Karpas-422 (cell line): ENCODE results near the gene SMTNL1. TPM values are rescaled to one million over a fixed set of nuclear protein-coding genes. Genes with fewer than 3 reads are reported as not detected.

Experiments used
- DNase-seq: peaks from one replicate; pipeline ENCODE4 v3.0.0-alpha.2; 2015
- H2AFZ ChIP-seq: fragments of 200-600 bp; sonication (generic); 2 replicates; pipeline ENCODE4 v1.6.1; 2014; ENCODE audit warnings: antibody characterized with exemption, low read length, mixed read lengths
- H3K27ac ChIP-seq: fragments of 200-600 bp; sonication (generic); 2 replicates; pipeline ENCODE4 v1.5.1; 2014; ENCODE audit warnings: mild to moderate bottlenecking, low read length, moderate library complexity
- H3K27me3 ChIP-seq: fragments of 200-600 bp; sonication (generic); 2 replicates; pipeline ENCODE4 v1.6.1; 2014; ENCODE audit warnings: low read length, mixed read lengths
- H3K36me3 ChIP-seq: fragments of 200-600 bp; sonication (generic); 2 replicates; pipeline ENCODE4 v1.6.1; 2014; ENCODE audit warnings: low read length, mixed read lengths; ENCODE audit not compliant: insufficient read depth
- H3K4me1 ChIP-seq: fragments of 200-600 bp; sonication (generic); 2 replicates; pipeline ENCODE4 v1.6.1; 2014; ENCODE audit warnings: mild to moderate bottlenecking, low read length, mixed read lengths
- H3K4me2 ChIP-seq: fragments of 200-600 bp; sonication (generic); 2 replicates; pipeline ENCODE4 v1.6.1; 2014; ENCODE audit warnings: low read length, low read depth, mild to moderate bottlenecking; ENCODE audit not compliant: poor library complexity, severe bottlenecking
- H3K4me3 ChIP-seq: fragments of 200-600 bp; sonication (generic); 2 replicates; pipeline ENCODE4 v1.5.1; 2014; ENCODE audit warnings: mild to moderate bottlenecking, antibody characterized with exemption, low read length, mixed read lengths
- H3K79me2 ChIP-seq: fragments of 200-600 bp; sonication (generic); 2 replicates; pipeline ENCODE4 v1.6.1; 2014; ENCODE audit warnings: mild to moderate bottlenecking, low read length, mixed read lengths
- H3K9ac ChIP-seq: fragments of 200-600 bp; sonication (generic); 2 replicates; pipeline ENCODE4 v1.6.0; 2014; ENCODE audit warnings: low read length
- H3K9me2 ChIP-seq: fragments of 200-600 bp; sonication (generic), shearing (Covaris generic); replicated peaks from 2 replicates; pipeline ENCODE4 v1.6.0; 2014; ENCODE audit warnings: mild to moderate bottlenecking, low read length, moderate library complexity; ENCODE audit not compliant: insufficient read depth
- H3K9me3 ChIP-seq: fragments of 300-700, 200-600 bp; sonication (generic); 2 replicates; pipeline ENCODE4 v1.6.1; 2014; ENCODE audit warnings: low read length, mixed read lengths
- H4K20me1 ChIP-seq: fragments of 200-600 bp; sonication (generic); 2 replicates; pipeline ENCODE4 v1.6.1; 2014; ENCODE audit warnings: mild to moderate bottlenecking, antibody characterized with exemption, low read length, low read depth; ENCODE audit not compliant: insufficient read depth
- total RNA-seq: library from RNA; depleted of rRNA; stranded (reverse); fragments of >200 nt; shearing (Covaris generic); gene quantifications from 2 replicates; pipeline ENCODE4 v1.2.3, GENCODE V29; 2014; ENCODE audit warnings: low replicate concordance

Gene SMTNL1
- total RNA-seq, 1 experiment from 2014 or later: not detected

- no peak overlapping the region for H3K9ac ChIP-seq
- DNase-seq: no peak
- H3K27me3 ChIP-seq: no peaks in the 10 kb centered on the region
- peaks cover 24% of the 10 kb centered on the region; the same call in 1 of the 2 replicates for H4K20me1 ChIP-seq
- no peak overlapping the region for H2AFZ ChIP-seq
- H3K27ac ChIP-seq: no peak overlapping the region
- peaks cover 43% of the 10 kb centered on the region for H3K79me2 ChIP-seq
- no peaks in the 10 kb centered on the region for H3K9me3 ChIP-seq
- H3K9me2 ChIP-seq: no peaks in the 10 kb centered on the region
- H3K4me2 ChIP-seq: no peak overlapping the region
- H3K4me3 ChIP-seq: no peak overlapping the region
- H3K36me3 ChIP-seq: peaks cover 34% of the 10 kb centered on the region
- no peaks in the 10 kb centered on the region for H3K4me1 ChIP-seq
Measured at GRCh38 chr11:57502870-57503269, 34.5 kb upstream of the SMTNL1 start.

DNA sequence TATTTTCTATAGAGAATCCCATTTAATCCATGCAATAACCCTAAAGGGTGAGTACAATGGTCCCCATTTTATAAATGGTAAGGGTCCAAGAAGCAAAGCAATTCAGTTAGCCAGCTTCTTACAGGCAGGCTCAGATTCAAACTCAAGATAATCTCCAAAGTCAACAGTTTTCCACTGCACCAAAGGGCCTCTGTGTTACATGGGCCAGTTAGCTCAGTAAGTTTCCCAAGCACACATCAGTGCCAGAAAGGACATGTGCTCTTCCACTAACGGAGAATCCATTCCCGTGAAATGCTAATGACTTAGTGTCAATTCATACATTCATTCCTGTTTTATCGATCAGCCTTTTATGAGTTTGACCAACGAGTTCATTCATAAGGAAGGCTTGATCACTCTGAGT lies 32.9 kb upstream of the SMTNL1 start:
- H3K4me1 ChIP-seq: peaks cover 4% of the 10 kb centered on the region; the same call in 1 of the 2 replicates
- no peak for DNase-seq
- no peak overlapping the region for H3K4me3 ChIP-seq
- no peak overlapping the region for H3K9ac ChIP-seq
- H3K9me3 ChIP-seq: no peaks in the 10 kb centered on the region
- peaks cover 56% of the 10 kb centered on the region for H3K79me2 ChIP-seq
- H3K27me3 ChIP-seq: no peaks in the 10 kb centered on the region
- H3K9me2 ChIP-seq: no peaks in the 10 kb centered on the region
- H4K20me1 ChIP-seq: peaks cover 24% of the 10 kb centered on the region; the same call in 1 of the 2 replicates
- H3K4me2 ChIP-seq: no peak overlapping the region
- no peak overlapping the region for H2AFZ ChIP-seq
- peaks cover 38% of the 10 kb centered on the region for H3K36me3 ChIP-seq
- no peak overlapping the region for H3K27ac ChIP-seq

- peaks cover 17% of the 10 kb centered on the region for H3K4me1 ChIP-seq
- peaks cover 68% of the 10 kb centered on the region for H3K79me2 ChIP-seq
- no peak overlapping the region for H3K27ac ChIP-seq
- H3K9me2 ChIP-seq: no peaks in the 10 kb centered on the region
- peaks cover 11% of the 10 kb centered on the region; the same call in 1 of the 2 replicates for H4K20me1 ChIP-seq
- H3K9ac ChIP-seq: no peak overlapping the region
- peaks cover 23% of the 10 kb centered on the region for H3K36me3 ChIP-seq
- H3K27me3 ChIP-seq: no peaks in the 10 kb centered on the region
- DNase-seq: no peak
- no peak overlapping the region for H3K4me2 ChIP-seq
- no peak overlapping the region for H3K4me3 ChIP-seq
- H2AFZ ChIP-seq: no peak overlapping the region
- H3K9me3 ChIP-seq: no peaks in the 10 kb centered on the region
Measured at GRCh38 chr11:57506522-57506921, 30.9 kb upstream of the SMTNL1 start.

DNA sequence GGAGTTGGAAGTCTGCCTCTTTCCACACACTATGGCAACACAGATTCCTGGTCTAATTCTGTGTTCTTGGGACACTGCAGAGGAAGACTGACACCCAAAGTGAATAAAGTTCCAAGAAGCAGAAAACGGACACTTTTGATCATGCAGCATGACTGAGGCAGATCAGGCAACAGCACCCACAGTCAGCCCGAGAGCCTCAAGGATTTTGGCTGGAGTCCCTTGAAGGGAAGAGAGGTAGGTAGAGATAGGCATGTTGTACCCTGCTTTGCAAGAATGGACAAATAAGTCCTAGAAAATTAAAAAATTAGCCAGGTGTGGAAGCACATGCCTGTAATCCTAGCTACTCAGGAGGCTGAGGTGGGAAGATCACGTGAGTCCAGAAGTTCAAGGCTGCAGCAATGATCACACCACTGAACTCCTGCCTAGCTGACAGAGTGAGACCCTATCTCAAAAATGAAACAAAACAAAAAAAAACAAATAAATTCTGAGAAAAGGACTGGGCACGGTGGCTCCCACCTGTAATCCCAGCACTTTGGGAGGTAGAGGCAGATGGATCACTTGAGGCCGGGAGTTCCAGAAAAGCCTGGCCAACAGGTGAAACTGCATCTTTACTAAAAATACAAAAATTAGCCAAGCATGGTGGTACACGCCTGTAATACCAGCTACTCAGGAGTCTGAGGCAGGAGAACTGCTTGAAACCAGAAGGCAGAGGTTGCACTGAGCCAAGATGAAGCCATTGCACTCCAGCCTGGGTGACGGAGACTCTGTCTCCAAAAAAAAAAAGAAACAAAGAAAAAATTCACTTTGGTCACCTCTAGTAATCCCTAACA lies 28.8 kb upstream of the SMTNL1 start:
- H3K27ac ChIP-seq: no peak overlapping the region; the same call in 1 of the 2 replicates
- peaks cover 6% of the 10 kb centered on the region; the same call in 1 of the 2 replicates for H4K20me1 ChIP-seq
- H3K9ac ChIP-seq: no peak overlapping the region
- H3K36me3 ChIP-seq: peaks cover 23% of the 10 kb centered on the region
- peaks cover 37% of the 10 kb centered on the region for H3K4me1 ChIP-seq
- H3K79me2 ChIP-seq: peaks cover 77% of the 10 kb centered on the region
- no peaks in the 10 kb centered on the region for H3K9me2 ChIP-seq
- DNase-seq: no peak
- no peak overlapping the region for H2AFZ ChIP-seq
- H3K4me3 ChIP-seq: no peak overlapping the region
- H3K4me2 ChIP-seq: no peak overlapping the region
- H3K27me3 ChIP-seq: no peaks in the 10 kb centered on the region
- H3K9me3 ChIP-seq: no peaks in the 10 kb centered on the region

DNA sequence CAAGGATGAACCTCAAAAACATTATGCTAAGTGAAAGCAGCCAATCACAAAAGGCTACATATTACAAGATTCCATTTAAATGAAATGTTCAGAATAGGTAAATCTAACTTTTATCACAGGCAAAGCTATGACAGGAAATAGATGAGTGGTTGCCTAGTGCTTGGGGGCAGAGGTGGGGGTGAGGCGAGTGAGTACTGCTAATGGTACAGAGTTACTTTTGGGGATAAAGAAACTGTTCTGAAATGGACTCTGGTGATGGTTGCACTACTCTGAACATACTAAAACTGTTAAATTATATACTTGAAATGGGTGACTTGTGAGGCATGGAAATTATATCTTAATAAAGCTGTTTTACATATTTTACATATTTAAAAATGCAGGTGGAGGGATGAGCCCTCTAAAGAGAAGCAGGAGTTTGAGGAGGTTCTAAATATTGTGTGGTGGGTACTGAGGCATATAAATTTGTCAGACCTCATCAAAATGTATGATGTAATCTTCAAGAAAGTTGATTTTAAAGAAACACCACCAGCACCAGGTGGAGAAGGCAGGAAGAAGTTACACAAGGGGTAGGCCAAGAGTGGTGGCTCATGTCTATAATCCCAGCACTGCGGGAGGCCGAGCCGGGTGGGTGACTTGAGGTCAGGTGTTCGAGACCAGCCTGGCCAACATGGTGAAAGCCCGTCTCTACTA lies 25.5 kb upstream of the SMTNL1 start:
- Histone ChIP-seq H3K9ac (peak overlapping the region; percentile 99), H3K79me2 (peaks cover 72% of the 10 kb centered on the region), H3K27ac (peak overlapping the region; percentile 95), H4K20me1 (no peaks in the 10 kb centered on the region; the same call in 1 of the 2 replicates), H3K9me2 (no peaks in the 10 kb centered on the region), H3K27me3 (no peaks in the 10 kb centered on the region), H3K36me3 (peaks cover 9% of the 10 kb centered on the region), H3K9me3 (no peaks in the 10 kb centered on the region), H3K4me1 (peaks cover 47% of the 10 kb centered on the region), H3K4me2 (peak overlapping the region; percentile 91), H3K4me3 (peak overlapping the region; percentile 97), H2AFZ (no peak overlapping the region)
- DNase-seq: peak; percentile 87

GRCh38 chr11:57512646-57513451 lies 24.5 kb upstream of the SMTNL1 start:
- Histone ChIP-seq H3K36me3 (peaks cover 9% of the 10 kb centered on the region), H3K4me1 (peaks cover 47% of the 10 kb centered on the region), H4K20me1 (no peaks in the 10 kb centered on the region; the same call in 1 of the 2 replicates), H3K9me3 (no peaks in the 10 kb centered on the region), H3K9ac (peak overlapping the region; percentile 99), H2AFZ (no peak overlapping the region), H3K4me3 (peak overlapping the region; percentile 97), H3K9me2 (no peaks in the 10 kb centered on the region), H3K27ac (peak overlapping the region; percentile 95), H3K79me2 (peaks cover 64% of the 10 kb centered on the region), H3K4me2 (peak overlapping the region; percentile 91), H3K27me3 (no peaks in the 10 kb centered on the region)
- DNase-seq: no peak

DNA sequence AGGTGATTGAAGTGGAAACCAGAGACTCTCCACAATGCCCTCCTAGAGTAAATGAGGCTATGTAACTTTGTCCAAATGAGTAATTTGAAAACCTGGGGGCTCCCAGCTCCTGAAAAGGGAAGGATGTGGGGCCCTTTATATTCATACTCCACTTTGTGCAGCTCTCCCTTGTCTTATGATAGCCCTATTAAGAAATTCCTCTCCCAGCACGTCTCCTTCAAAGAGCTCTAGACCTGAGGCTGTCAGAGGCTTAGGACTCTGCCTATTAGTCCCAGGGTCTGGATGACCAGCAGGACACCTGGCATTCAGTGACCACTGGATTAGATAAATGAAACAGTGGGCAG lies 24.0 kb upstream of the SMTNL1 start:
- no peaks in the 10 kb centered on the region for H3K9me3 ChIP-seq
- no peaks in the 10 kb centered on the region for H3K9me2 ChIP-seq
- no peaks in the 10 kb centered on the region; the same call in 1 of the 2 replicates for H4K20me1 ChIP-seq
- H3K27me3 ChIP-seq: no peaks in the 10 kb centered on the region
- DNase-seq: peak; percentile 54
- H3K9ac ChIP-seq: peak overlapping the region; percentile 99
- H3K4me2 ChIP-seq: peak overlapping the region; percentile 91
- no peak overlapping the region for H2AFZ ChIP-seq
- H3K27ac ChIP-seq: peak overlapping the region; percentile 95
- H3K4me3 ChIP-seq: peak overlapping the region; percentile 97
- peaks cover 59% of the 10 kb centered on the region for H3K79me2 ChIP-seq
- peaks cover 47% of the 10 kb centered on the region for H3K4me1 ChIP-seq
- peaks cover 7% of the 10 kb centered on the region for H3K36me3 ChIP-seq
